Lower lobe of right lung (tissue), 2 donors: ENCODE measurements around the gene TRAPPC14. TPM values are rescaled to one million over a fixed set of nuclear protein-coding genes. Genes with fewer than 3 reads are reported as not detected.
A peak's percentile ranks its signal among the peaks of the same experiment; 100 is the strongest.
"Not testable (repeated sequence)": the region's sequence is repeated elsewhere in the genome, so short reads cannot be mapped to it uniquely, and the experiment has no call there.

Experiments
- ATAC-seq, 2 donors: fragments of 200-7000 bp; cut with Tn5 transposase; one replicate each; pipeline ENCODE4 v1.9.1; 2020 to 2022; ENCODE audit warnings: mild to moderate bottlenecking in 2 of 2, moderate library complexity in 2 of 2
- DNase-seq: peaks from one replicate; pipeline ENCODE4 v3.0.0-alpha.2; 2020
- H3K27ac ChIP-seq: fragments of 200-600 bp; one replicate; pipeline ENCODE4 v1.8.0; 2022
- H3K27me3 ChIP-seq: fragments of 200-600 bp; one replicate; pipeline ENCODE4 v1.8.0; 2022; ENCODE audit warnings: low read depth
- H3K36me3 ChIP-seq: fragments of 200-600 bp; one replicate; pipeline ENCODE4 v1.8.0; 2022; ENCODE audit warnings: mild to moderate bottlenecking
- H3K4me1 ChIP-seq: fragments of 200-600 bp; one replicate; pipeline ENCODE4 v1.8.0; 2022
- H3K4me3 ChIP-seq: fragments of 200-600 bp; one replicate; pipeline ENCODE4 v1.8.0; 2022; ENCODE audit warnings: mild to moderate bottlenecking
- H3K9me3 ChIP-seq: fragments of 200-600 bp; one replicate; pipeline ENCODE4 v1.8.0; 2022
- CTCF ChIP-seq: fragments of 200-600 bp; IDR thresholded peaks from one replicate; pipeline ENCODE4 v1.8.0; 2022; ENCODE audit warnings: antibody characterized with exemption, mild to moderate bottlenecking
- intact Hi-C: fragments of 100-400 bp; cut with DNase I; formaldehyde crosslinking; loops from one replicate; pipeline ENCODE4 v1.11.0; 2022
- long read RNA-seq: library from polyadenylated mRNA; unstranded; transcript quantifications from one replicate; pipeline ENCODE4 v2.0.0, GENCODE V29; 2021
- total RNA-seq: library from RNA; stranded (reverse); fragmentation: NEBNext Ultra II Directional; extraction: Animal tissue kit (Norgen Biotek cat#: 25700); gene quantifications from one replicate; pipeline ENCODE4 v1.2.1, GENCODE V29; 2021
- donor health status: DM: no; HTN: yes; CAD: no; lungs with severe emphysema.

The TRAPPC14 gene
- total RNA-seq = 24.3 TPM
- long read RNA-seq, partial matches to known transcripts = 5 of 18 reads
- long read RNA-seq, other reads (novel, unspliced or antisense) = 5 of 18 reads

GRCh38 chr7:100158229-100159098 lies at the start of gene TRAPPC14:
Gene TRAPPC14 (minus strand): TSS chr7:100158723. CDS start chr7:100158499, 224 bp downstream.
- H3K4me3 ChIP-seq = peak within 1 kb of the TSS; percentile 90
- H3K27ac ChIP-seq = peak within 1 kb of the TSS; percentile 84
- no peaks in the 10 kb centered on the region for H3K9me3 ChIP-seq
- peaks cover 38% of the 10 kb centered on the region for H3K36me3 ChIP-seq
- peaks cover 37% of the 10 kb centered on the region for H3K4me1 ChIP-seq
- H3K27me3 ChIP-seq = no peaks in the 10 kb centered on the region
- ATAC-seq (peak; percentile 92 to 97), DNase-seq (peak; percentile 98)
- intact Hi-C loops = no loop called here
- TF ChIP-seq CTCF = no peak

GRCh38 chr7:100204454-100204853 lies 45.9 kb upstream of the TRAPPC14 start:
- no peak for TF ChIP-seq CTCF
- Histone ChIP-seq H3K27me3 (no peaks in the 10 kb centered on the region), H3K4me3 (no peak overlapping the region), H3K9me3 (no peaks in the 10 kb centered on the region), H3K36me3 (no peaks in the 10 kb centered on the region), H3K27ac (no peak overlapping the region), H3K4me1 (no peaks in the 10 kb centered on the region)
- no peak for DNase-seq
- intact Hi-C loops = no loop called here
- ATAC-seq = no peak

GRCh38 chr7:100200693-100201092 lies 42.2 kb upstream of the TRAPPC14 start:
- Histone ChIP-seq H3K4me3 (no peak overlapping the region), H3K27ac (no peak overlapping the region), H3K36me3 (no peaks in the 10 kb centered on the region), H3K27me3 (no peaks in the 10 kb centered on the region), H3K4me1 (no peaks in the 10 kb centered on the region), H3K9me3 (no peaks in the 10 kb centered on the region)
- DNase-seq = no peak
- intact Hi-C loops = no loop called here
- TF ChIP-seq CTCF = no peak
- ATAC-seq = no peak

- TF ChIP-seq CTCF = no peak
- Histone ChIP-seq H3K9me3 (no peaks in the 10 kb centered on the region), H3K27me3 (no peaks in the 10 kb centered on the region), H3K4me3 (no peak overlapping the region), H3K4me1 (no peaks in the 10 kb centered on the region), H3K36me3 (no peaks in the 10 kb centered on the region), H3K27ac (no peak overlapping the region)
- DNase-seq (no peak), ATAC-seq (no peak)
- intact Hi-C loops = no loop called here
Measured at GRCh38 chr7:100198266-100198665, 39.7 kb upstream of the TRAPPC14 start.

- H3K4me1 ChIP-seq, H3K9me3 ChIP-seq, DNase-seq, H3K4me3 ChIP-seq, H3K27ac ChIP-seq, H3K36me3 ChIP-seq, intact Hi-C loops, ATAC-seq, H3K27me3 ChIP-seq: not testable (repeated sequence)
Measured at GRCh38 chr7:100195901-100196322, 37.4 kb upstream of the TRAPPC14 start.

GRCh38 chr7:100195222-100195621 lies 36.7 kb upstream of the TRAPPC14 start:
- DNase-seq (no peak), ATAC-seq (no peak)
- TF ChIP-seq CTCF = no peak
- H3K9me3 ChIP-seq = no peaks in the 10 kb centered on the region
- no peaks in the 10 kb centered on the region for H3K27me3 ChIP-seq
- no peak overlapping the region for H3K4me3 ChIP-seq
- no peaks in the 10 kb centered on the region for H3K4me1 ChIP-seq
- H3K27ac ChIP-seq = no peak overlapping the region
- intact Hi-C loops = no loop called here
- H3K36me3 ChIP-seq = no peaks in the 10 kb centered on the region
